ENCODE results near the gene NSUN6. TPM values are rescaled to one million over a fixed set of nuclear protein-coding genes. Genes with fewer than 3 reads are reported as not detected.

Gene NSUN6
- total RNA-seq, 1 experiment from 2014 or later: 12.5 TPM

- TF ChIP-seq ZNF274 (IDR thresholded peaks at IDR 0.05; ENCODE audit: low read depth, low read length): no peak
- TF ChIP-seq JUND (IDR thresholded peaks at IDR 0.05): peak; percentile 41; the same call in 1 of the 2 replicates
- no peak for TF ChIP-seq EZH2phosphoT487 (IDR thresholded peaks at IDR 0.05; ENCODE audit: borderline replicate concordance)
- TF ChIP-seq POLR2A (IDR thresholded peaks at IDR 0.05; ENCODE audit: borderline replicate concordance, extremely low read depth, insufficient read depth, insufficient read length): no peak
- no peak for TF ChIP-seq EZH2 (IDR thresholded peaks at IDR 0.05)
- TF ChIP-seq SRF (IDR thresholded peaks at IDR 0.05; ENCODE audit: low read depth): peak; percentile 78
These were observed at the start of gene NSUN6 (continued) for GRCh38 chr10:18651324-18652007.

DNA sequence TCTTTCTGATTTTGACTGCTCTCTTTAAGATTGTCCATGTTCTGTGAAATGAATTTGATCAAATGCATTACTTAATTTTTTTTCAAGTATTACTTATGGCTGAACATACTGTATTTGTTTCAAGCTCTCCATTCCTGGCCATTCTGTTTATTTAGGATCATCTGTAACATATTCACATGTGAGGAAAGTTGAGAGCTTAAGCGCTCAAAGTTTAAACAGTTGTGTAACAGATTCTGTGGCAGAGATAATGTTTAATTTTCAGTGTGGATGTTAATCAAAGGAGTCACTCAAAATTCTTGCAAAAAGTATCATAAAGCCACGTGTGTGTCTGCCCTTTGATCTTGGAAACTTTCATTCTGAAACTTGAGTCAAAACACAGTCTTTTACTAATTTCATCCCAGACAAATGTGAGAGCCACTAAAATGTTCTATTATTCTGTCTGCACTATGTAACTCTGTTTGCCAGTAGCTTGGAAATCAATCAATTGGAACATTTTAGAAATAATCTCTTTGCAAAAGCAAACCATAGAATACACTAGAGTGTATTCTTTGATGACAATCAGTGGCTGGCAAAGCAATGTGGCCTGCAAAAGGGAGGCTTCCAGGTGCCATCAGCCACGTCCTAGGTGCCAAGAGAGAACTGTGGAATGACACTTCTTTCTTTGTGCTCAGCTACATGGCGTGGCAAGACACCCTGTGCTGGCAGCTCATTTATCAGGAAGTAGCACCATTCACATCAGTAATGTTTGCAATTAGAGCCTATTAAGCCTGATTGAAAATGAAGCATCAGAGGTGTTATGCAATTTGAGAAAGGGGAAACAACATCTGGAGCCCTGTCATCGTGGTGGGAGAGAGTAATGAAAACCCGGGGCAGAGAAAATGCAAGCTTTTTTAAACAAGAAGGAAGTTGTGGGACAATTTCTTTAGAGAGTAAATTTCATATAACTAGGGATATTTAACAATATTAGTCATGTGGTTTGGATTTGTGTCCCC, 48.8 kb upstream of the NSUN6 start:
- ChIA-PET POLR2A (no interaction called here), CTCF (interaction anchor here (1.0 to 1.4 kb wide), 2 partner anchors 16 to 23 kb away, joined by 3 to 4 read pairs; no protein-coding TSS in a partner anchor), RAD21 (ENCODE audit: low non-redundant PET in 1 of 2, low total read pairs in 2 of 2, uncharacterized antibody in 2 of 2, unreplicated experiment in 2 of 2) (no interaction called here)
- intact Hi-C loops (cut with micrococcal nuclease): no loop called here
- no peak for DNase-seq (ENCODE audit: low read depth, low spot score)
- Histone ChIP-seq H3K4me1 (ENCODE audit: control insufficient read depth in 1 of 2, insufficient read depth in 2 of 2, low read length in 2 of 2) (peaks cover 0 to 4% of the 10 kb centered on the region in 2 experiments; a peak in 1 of 4 replicates), H3K4me3 (replicated peaks in 1 of 2; ENCODE audit: low read depth in 1 of 2, low read length in 2 of 2) (no peak overlapping the region), H3K27me3 (ENCODE audit: insufficient read depth, low read length) (no peaks in the 10 kb centered on the region; the same call in 1 of the 2 replicates), H3K4me2 (ENCODE audit: low read length) (no peak overlapping the region), H2AFZ (ENCODE audit: low read depth, low read length, poor library complexity, severe bottlenecking) (no peak overlapping the region), H3K9me2 (ENCODE audit: insufficient read depth) (no peaks in the 10 kb centered on the region), H3K9ac (ENCODE audit: low read length) (no peak overlapping the region), H3K36me3 (ENCODE audit: control insufficient read depth in 1 of 2, insufficient read depth in 2 of 2, low read length in 2 of 2) (no peaks in the 10 kb centered on the region), H4K20me1 (ENCODE audit: insufficient read depth) (no peaks in the 10 kb centered on the region), H3K79me2 (ENCODE audit: insufficient read depth, low read length) (no peaks in the 10 kb centered on the region), H3K9me3 (ENCODE audit: control insufficient read depth in 1 of 2, insufficient read depth in 1 of 2, low read depth in 1 of 2, low read length in 2 of 2) (no peaks in the 10 kb centered on the region), H3K27ac (ENCODE audit: low read depth, low read length) (no peak overlapping the region)
- ATAC-seq: no peak
- TF ChIP-seq YY1 (IDR thresholded peaks at IDR 0.05; ENCODE audit: extremely low read depth, insufficient replicate concordance, low read depth, low read length) (no peak), CEBPB (IDR thresholded peaks at IDR 0.05; ENCODE audit: low read depth) (no peak), RAD21 (IDR thresholded peaks at IDR 0.05; ENCODE audit: low read depth) (no peak), EZH2phosphoT487 (IDR thresholded peaks at IDR 0.05; ENCODE audit: borderline replicate concordance) (no peak), TCF7L2 (IDR thresholded peaks at IDR 0.05; ENCODE audit: borderline replicate concordance, extremely low read depth, insufficient read depth, insufficient read length) (no peak), ELF1 (IDR thresholded peaks at IDR 0.05; ENCODE audit: borderline replicate concordance, low read depth) (no peak), ATF3 (IDR thresholded peaks at IDR 0.05) (no peak), POLR2A (IDR thresholded peaks at IDR 0.05; ENCODE audit: borderline replicate concordance, extremely low read depth, insufficient read depth, insufficient read length) (no peak), SIN3A (IDR thresholded peaks at IDR 0.05; ENCODE audit: low read depth) (no peak), ZFX (IDR thresholded peaks at IDR 0.05) (no peak)
- TF ChIP-seq, protein P1, sequence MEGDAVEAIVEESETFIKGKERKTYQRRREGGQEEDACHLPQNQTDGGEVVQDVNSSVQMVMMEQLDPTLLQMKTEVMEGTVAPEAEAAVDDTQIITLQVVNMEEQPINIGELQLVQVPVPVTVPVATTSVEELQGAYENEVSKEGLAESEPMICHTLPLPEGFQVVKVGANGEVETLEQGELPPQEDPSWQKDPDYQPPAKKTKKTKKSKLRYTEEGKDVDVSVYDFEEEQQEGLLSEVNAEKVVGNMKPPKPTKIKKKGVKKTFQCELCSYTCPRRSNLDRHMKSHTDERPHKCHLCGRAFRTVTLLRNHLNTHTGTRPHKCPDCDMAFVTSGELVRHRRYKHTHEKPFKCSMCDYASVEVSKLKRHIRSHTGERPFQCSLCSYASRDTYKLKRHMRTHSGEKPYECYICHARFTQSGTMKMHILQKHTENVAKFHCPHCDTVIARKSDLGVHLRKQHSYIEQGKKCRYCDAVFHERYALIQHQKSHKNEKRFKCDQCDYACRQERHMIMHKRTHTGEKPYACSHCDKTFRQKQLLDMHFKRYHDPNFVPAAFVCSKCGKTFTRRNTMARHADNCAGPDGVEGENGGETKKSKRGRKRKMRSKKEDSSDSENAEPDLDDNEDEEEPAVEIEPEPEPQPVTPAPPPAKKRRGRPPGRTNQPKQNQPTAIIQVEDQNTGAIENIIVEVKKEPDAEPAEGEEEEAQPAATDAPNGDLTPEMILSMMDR (IDR thresholded peaks at IDR 0.05 in 2 of 3, conservative IDR thresholded peaks at IDR 0.05 in 1 of 3; ENCODE audit: borderline replicate concordance in 1 of 3, insufficient read depth in 1 of 3, low read depth in 2 of 3, low read length in 2 of 3): no peak
- TF ChIP-seq, protein P2, sequence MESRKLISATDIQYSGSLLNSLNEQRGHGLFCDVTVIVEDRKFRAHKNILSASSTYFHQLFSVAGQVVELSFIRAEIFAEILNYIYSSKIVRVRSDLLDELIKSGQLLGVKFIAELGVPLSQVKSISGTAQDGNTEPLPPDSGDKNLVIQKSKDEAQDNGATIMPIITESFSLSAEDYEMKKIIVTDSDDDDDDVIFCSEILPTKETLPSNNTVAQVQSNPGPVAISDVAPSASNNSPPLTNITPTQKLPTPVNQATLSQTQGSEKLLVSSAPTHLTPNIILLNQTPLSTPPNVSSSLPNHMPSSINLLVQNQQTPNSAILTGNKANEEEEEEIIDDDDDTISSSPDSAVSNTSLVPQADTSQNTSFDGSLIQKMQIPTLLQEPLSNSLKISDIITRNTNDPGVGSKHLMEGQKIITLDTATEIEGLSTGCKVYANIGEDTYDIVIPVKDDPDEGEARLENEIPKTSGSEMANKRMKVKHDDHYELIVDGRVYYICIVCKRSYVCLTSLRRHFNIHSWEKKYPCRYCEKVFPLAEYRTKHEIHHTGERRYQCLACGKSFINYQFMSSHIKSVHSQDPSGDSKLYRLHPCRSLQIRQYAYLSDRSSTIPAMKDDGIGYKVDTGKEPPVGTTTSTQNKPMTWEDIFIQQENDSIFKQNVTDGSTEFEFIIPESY (IDR thresholded peaks at IDR 0.05; ENCODE audit: extremely low read depth, insufficient replicate concordance, low read length): no peak
- no TSS peak for BruUV-seq (replicated peaks)
